ENCODE data around the gene SLC8A1. TPM values are rescaled to one million over a fixed set of nuclear protein-coding genes. Genes with fewer than 3 reads are reported as not detected.

SLC8A1 gene
- total and polyA plus RNA-seq, 10 of the 15 experiments (the other 5 are each of a cell fraction or from before 2014, with no cell fraction given): under 0.01 to 1.2 (median 0.01) TPM; not detected in 3

DNA sequence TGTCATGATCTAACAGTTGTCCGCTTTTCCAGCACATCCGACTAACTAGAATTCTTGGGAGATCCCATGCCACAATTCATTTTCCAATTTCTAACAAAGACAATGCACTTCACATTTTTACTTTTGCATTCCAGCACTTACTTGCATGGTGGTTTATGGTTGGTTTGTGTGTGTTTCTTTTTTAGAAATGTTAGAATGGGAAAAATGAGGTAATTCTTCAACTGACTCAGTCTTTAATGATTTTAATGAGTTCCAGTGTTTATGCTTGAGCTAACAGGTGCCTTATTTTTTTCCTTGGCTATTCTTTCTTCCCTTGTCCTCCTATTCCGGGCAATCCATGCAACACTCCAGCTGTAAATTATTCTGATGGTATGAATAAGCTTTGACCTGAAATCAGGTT, 46.4 kb downstream of the SLC8A1 start:
- intact Hi-C loops (cut with micrococcal nuclease; ENCODE audit: unreplicated experiment) (no loop called here), in situ Hi-C loops (cut with MboI) (no loop called here)
- ChIA-PET SMC1A (ENCODE audit: uncharacterized antibody, unreplicated experiment) (interaction anchor here (1.0 kb wide), 1 partner anchor 8 kb away, joined by 4 read pairs; no protein-coding TSS in a partner anchor), CTCF (no interaction called here), POLR2A (no interaction called here), RAD21 (ENCODE audit: unreplicated experiment) (no interaction called here)
- H2AFZ ChIP-seq (ENCODE audit: control insufficient read depth, low read depth, low read length): no peak overlapping the region
- H3K4me3 ChIP-seq: no peak overlapping the region
- no peaks in the 10 kb centered on the region for H3K4me1 ChIP-seq (ENCODE audit: control insufficient read depth, insufficient read depth, low read length)
- TF ChIP-seq PAX8 (IDR thresholded peaks at IDR 0.05) (no peak), NR2C1 (IDR thresholded peaks at IDR 0.05) (no peak), KLF5 (IDR thresholded peaks at IDR 0.05; ENCODE audit: partially characterized antibody) (no peak), ETV6 (conservative IDR thresholded peaks at IDR 0.05 in 1 of 2, IDR thresholded peaks at IDR 0.05 in 1 of 2; ENCODE audit: borderline replicate concordance in 1 of 2, low read depth in 1 of 2) (no peak), MEF2B (IDR thresholded peaks at IDR 0.05; ENCODE audit: partially characterized antibody, poor library complexity, severe bottlenecking) (no peak), RB1 (IDR thresholded peaks at IDR 0.05; ENCODE audit: borderline replicate concordance) (no peak), MTA2 (IDR thresholded peaks at IDR 0.05; ENCODE audit: low read depth) (no peak), ESRRA (IDR thresholded peaks at IDR 0.05; ENCODE audit: low read length) (no peak), ZBED1 (IDR thresholded peaks at IDR 0.05; ENCODE audit: borderline replicate concordance) (no peak), IKZF1 (conservative IDR thresholded peaks at IDR 0.05) (no peak)
- TF ChIP-seq, protein P1, sequence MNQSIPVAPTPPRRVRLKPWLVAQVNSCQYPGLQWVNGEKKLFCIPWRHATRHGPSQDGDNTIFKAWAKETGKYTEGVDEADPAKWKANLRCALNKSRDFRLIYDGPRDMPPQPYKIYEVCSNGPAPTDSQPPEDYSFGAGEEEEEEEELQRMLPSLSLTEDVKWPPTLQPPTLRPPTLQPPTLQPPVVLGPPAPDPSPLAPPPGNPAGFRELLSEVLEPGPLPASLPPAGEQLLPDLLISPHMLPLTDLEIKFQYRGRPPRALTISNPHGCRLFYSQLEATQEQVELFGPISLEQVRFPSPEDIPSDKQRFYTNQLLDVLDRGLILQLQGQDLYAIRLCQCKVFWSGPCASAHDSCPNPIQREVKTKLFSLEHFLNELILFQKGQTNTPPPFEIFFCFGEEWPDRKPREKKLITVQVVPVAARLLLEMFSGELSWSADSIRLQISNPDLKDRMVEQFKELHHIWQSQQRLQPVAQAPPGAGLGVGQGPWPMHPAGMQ (IDR thresholded peaks at IDR 0.05; ENCODE audit: borderline replicate concordance): no peak
- TF ChIP-seq, protein P2, sequence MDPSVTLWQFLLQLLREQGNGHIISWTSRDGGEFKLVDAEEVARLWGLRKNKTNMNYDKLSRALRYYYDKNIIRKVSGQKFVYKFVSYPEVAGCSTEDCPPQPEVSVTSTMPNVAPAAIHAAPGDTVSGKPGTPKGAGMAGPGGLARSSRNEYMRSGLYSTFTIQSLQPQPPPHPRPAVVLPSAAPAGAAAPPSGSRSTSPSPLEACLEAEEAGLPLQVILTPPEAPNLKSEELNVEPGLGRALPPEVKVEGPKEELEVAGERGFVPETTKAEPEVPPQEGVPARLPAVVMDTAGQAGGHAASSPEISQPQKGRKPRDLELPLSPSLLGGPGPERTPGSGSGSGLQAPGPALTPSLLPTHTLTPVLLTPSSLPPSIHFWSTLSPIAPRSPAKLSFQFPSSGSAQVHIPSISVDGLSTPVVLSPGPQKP (IDR thresholded peaks at IDR 0.05; ENCODE audit: low read depth, low read length): no peak
- no peaks in the 10 kb centered on the region for H3K79me2 ChIP-seq (ENCODE audit: control insufficient read depth, insufficient read depth, low read length)
- FAIRE-seq (no peak), ATAC-seq (no peak), DNase-seq (ENCODE audit: low read depth, low spot score) (no peak)
- H3K27me3 ChIP-seq (replicated peaks in 1 of 2; ENCODE audit: control insufficient read depth in 2 of 2, insufficient read depth in 2 of 2, low read length in 1 of 2): no peaks in the 10 kb centered on the region
- no TSS peak for BruUV-seq (replicated peaks)
- H3K9ac ChIP-seq (ENCODE audit: control insufficient read depth, insufficient read depth, low read length): no peak overlapping the region
- no peak overlapping the region for H3K27ac ChIP-seq (ENCODE audit: control insufficient read depth, insufficient read depth)
- no peaks in the 10 kb centered on the region for H4K20me1 ChIP-seq (ENCODE audit: control insufficient read depth, insufficient read depth)
- no peaks in the 10 kb centered on the region for H3K36me3 ChIP-seq (ENCODE audit: control insufficient read depth in 2 of 2, insufficient read depth in 2 of 2, low read length in 1 of 2)
- WGBS (ENCODE audit: insufficient coverage, insufficient replicate concordance, low lambda C conversion rate, missing lambda C conversion rate): 78% methylated on average over 3 of the region's 3 CpGs
- H3K4me2 ChIP-seq (ENCODE audit: control insufficient read depth, insufficient read depth): no peak overlapping the region
- H3K9me3 ChIP-seq (replicated peaks; ENCODE audit: control insufficient read depth, insufficient read depth, low read length): no peaks in the 10 kb centered on the region

Measured in GM12878 (cell line).